Measurements from ENCODE around the gene HPS1. TPM values are rescaled to one million over a fixed set of nuclear protein-coding genes. Genes with fewer than 3 reads are reported as not detected.

The HPS1 gene
- polyA plus RNA-seq, 2 of the 4 experiments (the other 2 are of a cell fraction): 25.1 to 28.2 TPM

DNA sequence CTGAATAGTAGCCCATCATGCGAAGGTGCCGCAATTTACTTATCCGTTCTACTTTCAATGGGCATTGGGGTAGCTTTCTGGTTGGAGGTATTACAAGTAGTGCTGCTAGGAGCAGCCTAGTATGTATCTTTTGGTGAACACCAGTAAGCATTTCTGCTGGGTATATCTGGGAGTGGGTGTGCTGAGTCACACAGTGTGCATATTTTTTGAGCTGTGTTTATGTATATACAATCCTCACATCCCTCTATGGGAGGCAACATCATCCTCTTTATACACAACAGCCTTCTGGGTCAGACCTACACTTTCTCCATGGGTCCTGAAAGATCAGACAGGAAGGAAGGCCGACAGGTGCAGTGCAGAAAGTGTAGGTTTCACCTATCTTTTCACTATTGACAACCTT is 68.0 kb downstream of the HPS1 start:
- POLR2A ChIA-PET: no interaction called here
- no peak for DNase-seq (ENCODE audit: low read depth in 1 of 2, low spot score in 1 of 2)
- H3K4me1 ChIP-seq: peaks cover 16% of the 10 kb centered on the region; the same call in 1 of the 3 replicates
- H3K27ac ChIP-seq: no peak overlapping the region
- no peak overlapping the region for H3K4me2 ChIP-seq
- no peak for FAIRE-seq
- no peak for ATAC-seq
- 78% methylated on average over 4 of the region's 4 CpGs for WGBS (ENCODE audit: missing lambda C conversion rate)
- CTCF ChIA-PET: interaction anchor here (1.3 kb wide), 1 partner anchor 38 kb away, joined by 3 read pairs; no protein-coding TSS in a partner anchor
- no peaks in the 10 kb centered on the region for H3K9me3 ChIP-seq
- no peak for TF ChIP-seq CBX2 (IDR thresholded peaks at IDR 0.05; ENCODE audit: borderline replicate concordance, low read depth)
- TF ChIP-seq GATA3 (IDR thresholded peaks at IDR 0.05; ENCODE audit: borderline replicate concordance): no peak
- no peak for TF ChIP-seq CTCF (IDR thresholded peaks at IDR 0.05)
- no peak for TF ChIP-seq FOXS1 (CRISPR knock-in tag; IDR thresholded peaks at IDR 0.05)
- TF ChIP-seq HOXA7 (CRISPR knock-in tag; IDR thresholded peaks at IDR 0.05): no peak
- TF ChIP-seq JUNB (IDR thresholded peaks at IDR 0.05): no peak
- no peak for TF ChIP-seq RARB (CRISPR knock-in tag; IDR thresholded peaks at IDR 0.05)
- TF ChIP-seq TFCP2L1 (CRISPR knock-in tag; IDR thresholded peaks at IDR 0.05): no peak
- TF ChIP-seq SREBF2 (IDR thresholded peaks at IDR 0.05): no peak
- TF ChIP-seq NR3C1 (IDR thresholded peaks at IDR 0.05): no peak
- no peak for TF ChIP-seq PHF8 (IDR thresholded peaks at IDR 0.05; ENCODE audit: borderline replicate concordance, low read depth)
- no peak for TF ChIP-seq HOXB13 (CRISPR knock-in tag; IDR thresholded peaks at IDR 0.05; ENCODE audit: low read depth)
- no peak for TF ChIP-seq MAFK (IDR thresholded peaks at IDR 0.05; ENCODE audit: partially characterized antibody)
- TF ChIP-seq RCOR1 (IDR thresholded peaks at IDR 0.05; ENCODE audit: low read depth, low read length): no peak
- TF ChIP-seq CBX8 (IDR thresholded peaks at IDR 0.05): no peak
- TF ChIP-seq ZC3H11A (IDR thresholded peaks at IDR 0.05): no peak
- no peak overlapping the region for H3K4me3 ChIP-seq

DNA sequence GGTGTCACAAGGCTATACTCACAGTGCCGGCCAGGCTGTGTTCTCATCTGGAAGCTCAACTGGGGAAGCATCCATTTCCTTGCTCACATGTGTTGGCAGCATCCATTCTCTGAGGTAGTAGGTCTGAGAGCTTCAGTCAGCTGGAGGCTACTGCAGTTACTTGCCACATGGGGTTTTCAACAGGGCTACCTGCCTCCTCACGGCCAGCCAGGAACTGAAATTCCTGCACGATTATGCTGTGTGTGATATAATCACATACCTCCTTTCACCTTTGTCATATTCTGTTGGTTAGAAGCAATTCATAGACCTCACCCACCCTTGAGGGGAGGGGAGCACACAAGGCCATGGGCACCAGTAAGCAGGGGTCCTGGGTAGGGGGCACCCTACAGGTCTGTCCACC is 69.2 kb downstream of the HPS1 start:
- 82% methylated on average over 3 of the region's 3 CpGs for WGBS (ENCODE audit: missing lambda C conversion rate)
- ChIA-PET POLR2A (no interaction called here), CTCF (interaction anchor here (1.0 to 1.3 kb wide), 2 partner anchors 36 to 68 kb away, joined by 3 to 4 read pairs; no protein-coding TSS in a partner anchor)
- no peak overlapping the region for H3K27ac ChIP-seq
- H3K9me3 ChIP-seq: no peaks in the 10 kb centered on the region
- DNase-seq (ENCODE audit: low read depth in 1 of 2, low spot score in 1 of 2) (no peak), FAIRE-seq (no peak), ATAC-seq (no peak)
- TF ChIP-seq ATOH8 (CRISPR knock-in tag; IDR thresholded peaks at IDR 0.05; ENCODE audit: low read depth): no peak
- TF ChIP-seq RARB (CRISPR knock-in tag; IDR thresholded peaks at IDR 0.05): no peak
- TF ChIP-seq GATA3 (IDR thresholded peaks at IDR 0.05; ENCODE audit: borderline replicate concordance): no peak
- TF ChIP-seq RCOR1 (IDR thresholded peaks at IDR 0.05; ENCODE audit: low read depth, low read length): no peak
- no peak for TF ChIP-seq RFX5 (IDR thresholded peaks at IDR 0.05)
- TF ChIP-seq ZSCAN20 (CRISPR knock-in tag; IDR thresholded peaks at IDR 0.05): no peak
- no peak for TF ChIP-seq HDAC2 (IDR thresholded peaks at IDR 0.05)
- TF ChIP-seq CHD4 (IDR thresholded peaks at IDR 0.05; ENCODE audit: borderline replicate concordance): no peak
- TF ChIP-seq NPAS2 (CRISPR knock-in tag; IDR thresholded peaks at IDR 0.05; ENCODE audit: borderline replicate concordance): no peak
- no peak for TF ChIP-seq RAD21 (conservative IDR thresholded peaks at IDR 0.05 in 1 of 2, IDR thresholded peaks at IDR 0.05 in 1 of 2)
- TF ChIP-seq NR3C1 (IDR thresholded peaks at IDR 0.05): no peak
- no peak for TF ChIP-seq HOXB5 (CRISPR knock-in tag; IDR thresholded peaks at IDR 0.05)
- no peak for TF ChIP-seq EHMT2 (IDR thresholded peaks at IDR 0.05; ENCODE audit: low read depth)
- TF ChIP-seq FOXS1 (CRISPR knock-in tag; IDR thresholded peaks at IDR 0.05): no peak
- no peak overlapping the region for H3K4me3 ChIP-seq
- no peak overlapping the region for H3K4me2 ChIP-seq
- peaks cover 6% of the 10 kb centered on the region; the same call in 1 of the 3 replicates for H3K4me1 ChIP-seq

All from A549 (cell line).